ENCODE data around the gene CLTCL1.

Gene CLTCL1

GRCh38 chr22:19196841-19197612, 94.5 kb downstream of the CLTCL1 start:
- Histone ChIP-seq H3K36me3 (ENCODE audit: control insufficient read depth, insufficient read depth, low read length) (no peaks in the 10 kb centered on the region), H3K4me1 (no peaks in the 10 kb centered on the region), H3K9ac (no peak overlapping the region), H3K4me2 (ENCODE audit: low read length) (no peak overlapping the region), H3K27me3 (ENCODE audit: control insufficient read depth, insufficient read depth, low read length) (no peaks in the 10 kb centered on the region), H3K27ac (no peak overlapping the region), H2AFZ (no peak overlapping the region), H3K79me2 (no peaks in the 10 kb centered on the region), H3K9me3 (ENCODE audit: control insufficient read depth, low read length) (no peaks in the 10 kb centered on the region), H3K4me3 (ENCODE audit: low read depth, low read length) (no peak overlapping the region)
- no peak for TF ChIP-seq CTCF (IDR thresholded peaks at IDR 0.05)

- H3K79me2 ChIP-seq: no peaks in the 10 kb centered on the region
- no peak overlapping the region for H3K4me2 ChIP-seq (ENCODE audit: low read length)
- H3K9ac ChIP-seq: no peak overlapping the region
- no peak overlapping the region for H3K4me3 ChIP-seq (ENCODE audit: low read depth, low read length)
- no peak for TF ChIP-seq CTCF (IDR thresholded peaks at IDR 0.05)
- H3K27me3 ChIP-seq (ENCODE audit: control insufficient read depth, insufficient read depth, low read length): no peaks in the 10 kb centered on the region
- H3K36me3 ChIP-seq (ENCODE audit: control insufficient read depth, insufficient read depth, low read length): no peaks in the 10 kb centered on the region
- H3K4me1 ChIP-seq: no peaks in the 10 kb centered on the region
- H3K9me3 ChIP-seq (ENCODE audit: control insufficient read depth, low read length): no peaks in the 10 kb centered on the region
- H3K27ac ChIP-seq: no peak overlapping the region
- H2AFZ ChIP-seq: no peak overlapping the region
Measured at GRCh38 chr22:19195796-19196731, 95.5 kb downstream of the CLTCL1 start.

- Histone ChIP-seq H3K4me2 (ENCODE audit: low read length) (no peak overlapping the region), H3K9me3 (ENCODE audit: control insufficient read depth, low read length) (no peaks in the 10 kb centered on the region), H3K9ac (no peak overlapping the region), H3K4me1 (no peaks in the 10 kb centered on the region), H3K27ac (no peak overlapping the region), H3K79me2 (no peaks in the 10 kb centered on the region), H3K4me3 (ENCODE audit: low read depth, low read length) (no peak overlapping the region), H3K27me3 (ENCODE audit: control insufficient read depth, insufficient read depth, low read length) (no peaks in the 10 kb centered on the region), H3K36me3 (ENCODE audit: control insufficient read depth, insufficient read depth, low read length) (no peaks in the 10 kb centered on the region), H2AFZ (no peak overlapping the region)
- TF ChIP-seq CTCF (IDR thresholded peaks at IDR 0.05): no peak
Measured at GRCh38 chr22:19194766-19195536, 96.6 kb downstream of the CLTCL1 start.

GRCh38 chr22:19193879-19194278, 97.6 kb downstream of the CLTCL1 start:
- no peaks in the 10 kb centered on the region for H3K79me2 ChIP-seq
- no peaks in the 10 kb centered on the region for H3K4me1 ChIP-seq
- H3K4me2 ChIP-seq (ENCODE audit: low read length): no peak overlapping the region
- H2AFZ ChIP-seq: no peak overlapping the region
- H3K9me3 ChIP-seq (ENCODE audit: control insufficient read depth, low read length): no peaks in the 10 kb centered on the region
- no peak overlapping the region for H3K4me3 ChIP-seq (ENCODE audit: low read depth, low read length)
- TF ChIP-seq CTCF (IDR thresholded peaks at IDR 0.05): no peak
- no peak overlapping the region for H3K9ac ChIP-seq
- no peaks in the 10 kb centered on the region for H3K27me3 ChIP-seq (ENCODE audit: control insufficient read depth, insufficient read depth, low read length)
- no peak overlapping the region for H3K27ac ChIP-seq
- H3K36me3 ChIP-seq (ENCODE audit: control insufficient read depth, insufficient read depth, low read length): no peaks in the 10 kb centered on the region
